GM23338 (cell line): ENCODE measurements around the gene UMODL1.

ENCODE experiments used
- EZH2 ChIP-seq: fragments of 200-600 bp; sonication (generic); IDR thresholded peaks from one replicate; pipeline ENCODE4 v1.8.0; 2017; ENCODE audit warnings: antibody characterized with exemption, mild to moderate bottlenecking, low read depth; ENCODE audit not compliant: unreplicated experiment
- TF ChIP-seq, protein P1 (sequence below), 2 experiments: fragments of 200-600 bp in 1 of 2; sonication (generic) in 1 of 2; conservative IDR thresholded peaks; 2 replicates each; pipeline versions ENCODE4 v1.5.1 to v1.6.1; 2016 to 2017; ENCODE audit warnings: antibody characterized with exemption in 2 of 2, low read depth in 2 of 2, mild to moderate bottlenecking in 2 of 2, moderate library complexity in 1 of 2

DNA sequence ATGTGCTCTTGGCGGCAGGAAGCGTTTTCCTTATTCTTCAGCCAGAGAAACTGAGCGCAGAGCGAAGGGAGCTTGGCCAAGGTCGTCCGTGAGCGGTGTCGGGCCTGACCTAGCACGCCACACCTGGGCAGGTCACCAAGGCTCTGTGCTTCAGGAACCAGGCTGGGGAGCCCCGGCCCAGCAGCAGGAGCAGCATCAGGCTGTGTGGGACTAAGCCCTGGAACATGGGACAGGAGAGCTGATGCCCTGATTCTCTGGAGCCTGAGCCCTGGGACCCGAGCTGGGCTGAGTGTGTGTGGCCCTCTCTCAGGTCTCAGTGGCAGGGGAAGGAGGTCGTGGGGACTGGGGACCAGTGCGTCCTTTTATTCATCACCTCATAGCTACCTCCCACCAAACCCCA lies 82.6 kb downstream of the UMODL1 start:
- TF ChIP-seq, protein P1, sequence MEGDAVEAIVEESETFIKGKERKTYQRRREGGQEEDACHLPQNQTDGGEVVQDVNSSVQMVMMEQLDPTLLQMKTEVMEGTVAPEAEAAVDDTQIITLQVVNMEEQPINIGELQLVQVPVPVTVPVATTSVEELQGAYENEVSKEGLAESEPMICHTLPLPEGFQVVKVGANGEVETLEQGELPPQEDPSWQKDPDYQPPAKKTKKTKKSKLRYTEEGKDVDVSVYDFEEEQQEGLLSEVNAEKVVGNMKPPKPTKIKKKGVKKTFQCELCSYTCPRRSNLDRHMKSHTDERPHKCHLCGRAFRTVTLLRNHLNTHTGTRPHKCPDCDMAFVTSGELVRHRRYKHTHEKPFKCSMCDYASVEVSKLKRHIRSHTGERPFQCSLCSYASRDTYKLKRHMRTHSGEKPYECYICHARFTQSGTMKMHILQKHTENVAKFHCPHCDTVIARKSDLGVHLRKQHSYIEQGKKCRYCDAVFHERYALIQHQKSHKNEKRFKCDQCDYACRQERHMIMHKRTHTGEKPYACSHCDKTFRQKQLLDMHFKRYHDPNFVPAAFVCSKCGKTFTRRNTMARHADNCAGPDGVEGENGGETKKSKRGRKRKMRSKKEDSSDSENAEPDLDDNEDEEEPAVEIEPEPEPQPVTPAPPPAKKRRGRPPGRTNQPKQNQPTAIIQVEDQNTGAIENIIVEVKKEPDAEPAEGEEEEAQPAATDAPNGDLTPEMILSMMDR (conservative IDR thresholded peaks at IDR 0.05; ENCODE audit: low read depth in 2 of 2) = no peak
- TF ChIP-seq EZH2 = no peak
